K562 (cell line): ENCODE measurements around the gene PBX4. TPM values are rescaled to one million over a fixed set of nuclear protein-coding genes. Genes with fewer than 3 reads are reported as not detected.

Source experiments
- ATAC-seq: fragments of 200-7000 bp; cut with Tn5 transposase; 3 replicates; pipeline ENCODE4 v1.9.1; 2020; ENCODE audit warnings: moderate library complexity
- BruUV-seq: library from RNA; stranded (reverse); fragments of 400-500 nt; replicated peaks from 2 replicates; lab custom pipeline; 2021; lab: Mats Ljungman, UMichigan
- CTCF ChIA-PET: fragments of 300-600 bp; formaldehyde crosslinking; extraction: SDS; loops from one replicate; lab custom pipeline; 2021; ENCODE audit warnings: low intra/inter-chr PET ratio; lab: Yijun Ruan, JAX
- POLR2A ChIA-PET: fragments of 300-600, 350-650 bp; sonication (Branson Sonifier 250); formaldehyde crosslinking; extraction: SDS; loops from one replicate; lab custom pipeline; 2021; ENCODE audit warnings: antibody characterized with exemption, inconsistent platforms; lab: Yijun Ruan, JAX
- DNase-seq, 4 experiments: peaks; one replicate each; pipeline versions ENCODE4 v3.0.0 to v3.0.0-alpha.2; 2011 to 2018; ENCODE audit warnings: low spot score in 3 of 4, mixed read lengths in 3 of 4; ENCODE audit errors: extremely low read depth in 1 of 4
- FAIRE-seq: peaks from 2 replicates; lab custom pipeline; 2011; peaks lifted over from hg19 to GRCh38; lab: Jason Lieb, UNC
- H2AFZ ChIP-seq: 2 replicates; pipeline ENCODE4 v1.6.0; 2011; ENCODE audit warnings: low read depth, low read length, control low read depth, inconsistent platforms
- H3K27ac ChIP-seq: fragments of 200-600 bp; 3 replicates; pipeline ENCODE4 v1.8.0; 2011; ENCODE audit warnings: low read depth, mild to moderate bottlenecking, control low read depth, inconsistent platforms, low read length, moderate library complexity, mixed read lengths; ENCODE audit errors: extremely low read depth
- H3K27me3 ChIP-seq, 2 experiments: fragments of 300-600 bp in 1 of 2; 2 replicates in 1 of 2; 3 replicates in 1 of 2; pipeline versions ENCODE4 v1.6.0 to v1.8.0; 2011; ENCODE audit warnings: inconsistent platforms in 2 of 2, low read length in 2 of 2, mild to moderate bottlenecking in 1 of 2, mixed read lengths in 1 of 2, moderate library complexity in 1 of 2; ENCODE audit not compliant: control insufficient read depth in 2 of 2, insufficient read depth in 2 of 2
- H3K36me3 ChIP-seq: fragments of 300-600 bp; 3 replicates; pipeline ENCODE4 v1.8.0; 2011; ENCODE audit warnings: mild to moderate bottlenecking, low read length, inconsistent platforms; ENCODE audit not compliant: control insufficient read depth, insufficient read depth
- H3K4me1 ChIP-seq, 2 experiments: fragments of 200-600 bp in 1 of 2; replicated peaks in 1 of 2; 2 replicates in 1 of 2; 3 replicates in 1 of 2; pipeline versions ENCODE4 v1.5.1 to v1.8.0; 2011; ENCODE audit warnings: inconsistent platforms in 2 of 2, low read length in 2 of 2, mild to moderate bottlenecking in 1 of 2, mixed read lengths in 1 of 2, moderate library complexity in 1 of 2; ENCODE audit not compliant: control insufficient read depth in 2 of 2, insufficient read depth in 2 of 2
- H3K4me2 ChIP-seq: 2 replicates; pipeline ENCODE4 v1.6.1; 2011; ENCODE audit warnings: low read length, control low read depth, inconsistent platforms, mixed read lengths; ENCODE audit not compliant: insufficient read depth
- H3K4me3 ChIP-seq: fragments of 200-600 bp; sonication (generic), shearing (Covaris generic); 2 replicates; pipeline ENCODE4 v1.5.1; 2016; ENCODE audit warnings: control low read depth, inconsistent platforms
- H3K79me2 ChIP-seq: fragments of 200-600 bp; 3 replicates; pipeline ENCODE4 v1.8.0; 2011; ENCODE audit warnings: low read length, inconsistent platforms; ENCODE audit not compliant: control insufficient read depth, insufficient read depth
- H3K9ac ChIP-seq, 2 experiments: 2 replicates each; pipeline versions ENCODE4 v1.6.0 to v1.6.1; 2011; ENCODE audit warnings: low read depth in 2 of 2, low read length in 2 of 2, control low read depth in 1 of 2, inconsistent platforms in 1 of 2, mild to moderate bottlenecking in 1 of 2, mixed read lengths in 1 of 2; ENCODE audit not compliant: insufficient read depth in 1 of 2
- H3K9me1 ChIP-seq: one replicate; pipeline ENCODE4 v1.6.0; 2011; ENCODE audit warnings: inconsistent platforms, mild to moderate bottlenecking, low read length, moderate library complexity; ENCODE audit not compliant: control insufficient read depth, insufficient read depth
- H3K9me3 ChIP-seq: replicated peaks from 2 replicates; pipeline ENCODE4 v1.5.1; 2011; ENCODE audit warnings: low read depth, low read length, inconsistent platforms; ENCODE audit not compliant: control insufficient read depth, insufficient read depth
- H4K20me1 ChIP-seq: replicated peaks from 2 replicates; pipeline ENCODE4 v1.6.1; 2011; ENCODE audit warnings: low read length, inconsistent platforms, mixed read lengths; ENCODE audit not compliant: control insufficient read depth, insufficient read depth
- BRCA1 ChIP-seq, 2 experiments: fragments of 450-650 bp in 1 of 2; sonication (generic) in 1 of 2; formaldehyde crosslinking in 1 of 2; IDR thresholded peaks; 2 replicates each; pipeline versions ENCODE4 v1.5.0 to v1.6.1; 2017 to 2020; ENCODE audit warnings: mild to moderate bottlenecking in 1 of 2, missing genetic modification reagents in 1 of 2
- CREB5 ChIP-seq: fragments of 250-450 bp; sonication (Bioruptor Pico); IDR thresholded peaks from 2 replicates; pipeline ENCODE4 v1.5.0; 2020; ENCODE audit warnings: mild to moderate bottlenecking
- DMBX1 ChIP-seq: fragments of 250-450 bp; sonication (Bioruptor Pico); IDR thresholded peaks from 2 replicates; pipeline ENCODE4 v1.8.0; 2022; ENCODE audit warnings: inconsistent platforms, mild to moderate bottlenecking, moderate library complexity, borderline replicate concordance
- GTF2E2 ChIP-seq: fragments of 200-800 bp; sonication (Bioruptor generic); IDR thresholded peaks from 2 replicates; pipeline ENCODE4 v1.6.1; 2016; ENCODE audit warnings: missing genetic modification characterization, missing compliant biosample characterization
- KDM4B ChIP-seq, 2 experiments: fragments of 450-650 bp in 1 of 2; sonication (generic) in 1 of 2; IDR thresholded peaks; 2 replicates each; pipeline ENCODE4 v1.6.1; 2016 to 2017; ENCODE audit warnings: borderline replicate concordance in 2 of 2, antibody characterized with exemption in 1 of 2, low read depth in 1 of 2, mild to moderate bottlenecking in 1 of 2
- LCOR ChIP-seq: sonication (generic); formaldehyde crosslinking; IDR thresholded peaks from 2 replicates; pipeline ENCODE4 v1.8.0; 2022; ENCODE audit warnings: mild to moderate bottlenecking, missing genetic modification reagents
- NEUROD1 ChIP-seq: fragments of 150-350 bp; IDR thresholded peaks from 2 replicates; pipeline ENCODE4 v1.6.1; 2014; ENCODE audit warnings: borderline replicate concordance, low read length, low read depth; ENCODE audit not compliant: partially characterized antibody
- NONO ChIP-seq, 2 experiments: fragments of 200-400 bp in 1 of 2; fragments of 450-650 bp in 1 of 2; formaldehyde crosslinking in 1 of 2; IDR thresholded peaks; 2 replicates each; pipeline ENCODE4 v1.6.1; 2017; ENCODE audit warnings: low read depth in 2 of 2, mild to moderate bottlenecking in 2 of 2, moderate library complexity in 2 of 2, low read length in 1 of 2
- POLR2G ChIP-seq: fragments of 200-400 bp; formaldehyde crosslinking; IDR thresholded peaks from 2 replicates; pipeline ENCODE4 v1.6.1; 2017; ENCODE audit warnings: low read depth, mild to moderate bottlenecking, antibody characterized with exemption, low read length, moderate library complexity
- SMARCC2 ChIP-seq: fragments of 450-650 bp; IDR thresholded peaks from 2 replicates; pipeline ENCODE4 v1.6.1; 2017; ENCODE audit warnings: antibody characterized with exemption, moderate library complexity, mild to moderate bottlenecking, low read depth
- TAF9B ChIP-seq: fragments of 450-650 bp; IDR thresholded peaks from 2 replicates; pipeline ENCODE4 v1.6.1; 2018; ENCODE audit warnings: mild to moderate bottlenecking; ENCODE audit not compliant: partially characterized antibody
- TRIM25 ChIP-seq: fragments of 450-650 bp; IDR thresholded peaks from 2 replicates; pipeline ENCODE4 v1.7.0; 2016; ENCODE audit warnings: borderline replicate concordance
- XRCC3 ChIP-seq: fragments of 450-650 bp; IDR thresholded peaks from 2 replicates; pipeline ENCODE4 v1.6.1; 2017; ENCODE audit warnings: mild to moderate bottlenecking, moderate library complexity
- ZBTB8A ChIP-seq: fragments of 450-650 bp; IDR thresholded peaks from 2 replicates; pipeline ENCODE4 v1.6.1; 2018; ENCODE audit warnings: mild to moderate bottlenecking, moderate library complexity; ENCODE audit not compliant: partially characterized antibody
- ZNF143 ChIP-seq: sonication (generic); formaldehyde crosslinking; IDR thresholded peaks from 2 replicates; pipeline ENCODE4 v1.9.0; 2022; ENCODE audit warnings: mild to moderate bottlenecking, missing genetic modification reagents
- ZNF830 ChIP-seq: fragments of 250-450 bp; sonication (Bioruptor Pico); IDR thresholded peaks from 2 replicates; pipeline ENCODE4 v1.5.0; 2021; ENCODE audit warnings: mild to moderate bottlenecking
- WGBS: fragments of 100-300 bp; shearing (Covaris generic); methylation state at CpG from one replicate; pipeline ENCODE4 v1.1.6; 2016; ENCODE audit warnings: low coverage, mixed read lengths; ENCODE audit not compliant: insufficient coverage; ENCODE audit errors: missing lambda C conversion rate; 5-methylcytosine and 5-hydroxymethylcytosine counted together
- in situ Hi-C: fragments of 300-500 bp; cut with MboI; formaldehyde crosslinking; loops from 4 replicates; pipeline ENCODE4 v1.15.0; 2018; ENCODE audit warnings: inconsistent platforms, mixed read lengths
- intact Hi-C: fragments of 100-400 bp; cut with micrococcal nuclease; formaldehyde crosslinking; loops from 2 replicates; pipeline ENCODE4 v1.14.2; 2022
- polyA plus RNA-seq, 8 experiments: library from polyadenylated mRNA; depleted of rRNA in 4 of 8; stranded (reverse) in 5 of 8; unstranded in 3 of 8; fragments of >200 nt; fragmentation: Nextera tagmentation in 2 of 8; fragmentation: Illumina TruSeq in 1 of 8; extraction: Ambion mirVana in 2 of 8; extraction: Trizol in 1 of 8; gene quantifications; 2 replicates each; pipeline versions ENCODE4 v1.2.1 to v1.2.3, GENCODE V29; 2011 to 2014; ENCODE audit warnings: inconsistent platforms in 1 of 8, missing spikeins in 1 of 8
- total RNA-seq, 7 experiments: library from RNA; depleted of rRNA in 6 of 7; stranded (reverse); fragments of >200 nt in 6 of 7; fragmentation: Illumina TruSeq in 2 of 7; extraction: Trizol in 2 of 7; gene quantifications; 2 replicates each; pipeline versions ENCODE4 v1.2.1 to v1.2.3, GENCODE V29; 2011 to 2021; ENCODE audit warnings: low replicate concordance in 1 of 7
- TF ChIP-seq, protein P1 (sequence below): fragments of 250-450 bp; sonication (Bioruptor Pico); IDR thresholded peaks from 2 replicates; pipeline ENCODE4 v1.8.0; 2021; ENCODE audit warnings: borderline replicate concordance, mild to moderate bottlenecking, moderate library complexity; ENCODE audit not compliant: poor library complexity, severe bottlenecking

Gene PBX4
- total and polyA plus RNA-seq, 9 of the 15 experiments (the other 6 are each of a cell fraction or from before 2014, with no cell fraction given): 0.11 to 3.8 (median 1.6) TPM; not detected in 1

GRCh38 chr19:19543640-19544039 is 74.8 kb downstream of the PBX4 start:
- H3K27me3 ChIP-seq: peaks cover 3 to 23% of the 10 kb centered on the region in 2 experiments; a peak in 3 of 5 replicates
- no TSS peak for BruUV-seq
- no peak overlapping the region for H2AFZ ChIP-seq
- no peaks in the 10 kb centered on the region; the same call in 1 of the 2 replicates for H3K9me3 ChIP-seq
- no peaks in the 10 kb centered on the region for H4K20me1 ChIP-seq
- CTCF ChIA-PET: no interaction called here
- no peak overlapping the region for H3K9ac ChIP-seq
- no peak for ATAC-seq
- FAIRE-seq: no peak
- no peak for DNase-seq
- no peak for TF ChIP-seq DMBX1 (CRISPR knock-in tag)
- TF ChIP-seq CREB5: no peak
- TF ChIP-seq, protein P1, sequence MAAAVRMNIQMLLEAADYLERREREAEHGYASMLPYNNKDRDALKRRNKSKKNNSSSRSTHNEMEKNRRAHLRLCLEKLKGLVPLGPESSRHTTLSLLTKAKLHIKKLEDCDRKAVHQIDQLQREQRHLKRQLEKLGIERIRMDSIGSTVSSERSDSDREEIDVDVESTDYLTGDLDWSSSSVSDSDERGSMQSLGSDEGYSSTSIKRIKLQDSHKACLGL (CRISPR knock-in tag): no peak
- TF ChIP-seq TAF9B: no peak
- TF ChIP-seq KDM4B (IDR thresholded peaks at IDR 0.05; ENCODE audit: borderline replicate concordance in 2 of 2, low read depth in 1 of 2): no peak
- TF ChIP-seq XRCC3: no peak
- no peak for TF ChIP-seq NEUROD1
- TF ChIP-seq LCOR (CRISPR knock-in tag): no peak
- TF ChIP-seq ZNF830 (CRISPR knock-in tag): no peak
- no peak for TF ChIP-seq ZBTB8A
- no peak for TF ChIP-seq SMARCC2
- no peak for TF ChIP-seq BRCA1 (IDR thresholded peaks at IDR 0.05)
- no peak for TF ChIP-seq BRCA1 (CRISPR knock-in tag; IDR thresholded peaks at IDR 0.05)
- TF ChIP-seq TRIM25: no peak
- TF ChIP-seq NONO (IDR thresholded peaks at IDR 0.05; ENCODE audit: low read depth in 2 of 2, low read length in 1 of 2): no peak
- TF ChIP-seq ZNF143 (CRISPR knock-in tag): no peak
- TF ChIP-seq GTF2E2: no peak
- TF ChIP-seq POLR2G: no peak
- TF ChIP-seq, all 486 proteins: peak for 0
- Histone ChIP-seq H3K79me2 (no peaks in the 10 kb centered on the region), H3K36me3 (no peaks in the 10 kb centered on the region), H3K27ac (no peak overlapping the region), H3K4me3 (no peak overlapping the region), H3K4me1 (peaks cover 2 to 68% of the 10 kb centered on the region in 2 experiments; a peak in 2 of 5 replicates), H3K9me1 (no peaks in the 10 kb centered on the region), H3K4me2 (no peak overlapping the region)
- WGBS: 34% methylated on average over 19 of the region's 19 CpGs
- in situ Hi-C loops: loop anchor here (25.0 kb wide), 1 partner anchor 94 kb away; the partner anchor contains the start of genes GMIP and LPAR2
- intact Hi-C loops: no loop called here
- POLR2A ChIA-PET: interaction anchor here (0.6 to 0.8 kb wide), 2 partner anchors 12 to 343 kb away, joined by 3 to 6 read pairs; no protein-coding TSS in a partner anchor
